ENCODE data around the gene LDLRAD3.

The LDLRAD3 gene

GRCh38 chr11:36261094-36261493 lies 317.2 kb downstream of the LDLRAD3 start:
- Histone ChIP-seq H3K4me3 (ENCODE audit: low read depth in 1 of 2, low read length in 2 of 2) (no peak overlapping the region), H3K4me1 (ENCODE audit: insufficient read depth, low read length) (no peaks in the 10 kb centered on the region), H3K9ac (ENCODE audit: low read depth, low read length) (no peak overlapping the region), H3K9me3 (ENCODE audit: insufficient read depth, low read length, severe bottlenecking) (no peaks in the 10 kb centered on the region), H3K27me3 (ENCODE audit: insufficient read depth, low read length, poor library complexity) (peaks cover 3% of the 10 kb centered on the region), H4K20me1 (ENCODE audit: insufficient read depth, low read length) (no peaks in the 10 kb centered on the region), H3K79me2 (ENCODE audit: insufficient read depth, low read length) (no peaks in the 10 kb centered on the region), H3K27ac (ENCODE audit: low read length) (no peak overlapping the region), H3K4me2 (ENCODE audit: insufficient read depth, low read length) (no peak overlapping the region), H2AFZ (ENCODE audit: low read depth, low read length) (no peak overlapping the region), H3K36me3 (ENCODE audit: insufficient read depth, low read length) (no peaks in the 10 kb centered on the region)
- no peak for DNase-seq
- ATAC-seq (ENCODE audit: insufficient read depth, low read depth), result no peak
- no peak for TF ChIP-seq CTCF (IDR thresholded peaks at IDR 0.05; ENCODE audit: borderline replicate concordance, extremely low read depth, low read length, poor library complexity, severe bottlenecking)
- no peak for TF ChIP-seq EZH2 (IDR thresholded peaks at IDR 0.05; ENCODE audit: borderline replicate concordance, low read depth, low read length, severe bottlenecking)

- H3K4me1 ChIP-seq (ENCODE audit: insufficient read depth, low read length), result no peaks in the 10 kb centered on the region
- no peak for TF ChIP-seq CTCF (IDR thresholded peaks at IDR 0.05; ENCODE audit: borderline replicate concordance, extremely low read depth, low read length, poor library complexity, severe bottlenecking)
- TF ChIP-seq EZH2 (IDR thresholded peaks at IDR 0.05; ENCODE audit: borderline replicate concordance, low read depth, low read length, severe bottlenecking), result no peak
- H2AFZ ChIP-seq (ENCODE audit: low read depth, low read length), result no peak overlapping the region
- no peaks in the 10 kb centered on the region for H4K20me1 ChIP-seq (ENCODE audit: insufficient read depth, low read length)
- no peak overlapping the region for H3K4me3 ChIP-seq (ENCODE audit: low read depth in 1 of 2, low read length in 2 of 2)
- H3K9ac ChIP-seq (ENCODE audit: low read depth, low read length), result no peak overlapping the region
- H3K79me2 ChIP-seq (ENCODE audit: insufficient read depth, low read length), result no peaks in the 10 kb centered on the region
- DNase-seq, result no peak
- H3K36me3 ChIP-seq (ENCODE audit: insufficient read depth, low read length), result no peaks in the 10 kb centered on the region
- no peaks in the 10 kb centered on the region for H3K27me3 ChIP-seq (ENCODE audit: insufficient read depth, low read length, poor library complexity)
- H3K4me2 ChIP-seq (ENCODE audit: insufficient read depth, low read length), result no peak overlapping the region
- ATAC-seq (ENCODE audit: insufficient read depth, low read depth), result no peak
- no peak overlapping the region for H3K27ac ChIP-seq (ENCODE audit: low read length)
- H3K9me3 ChIP-seq (ENCODE audit: insufficient read depth, low read length, severe bottlenecking), result no peaks in the 10 kb centered on the region
These were observed 320.4 kb downstream of the LDLRAD3 start for GRCh38 chr11:36264011-36264972.

GRCh38 chr11:36264973-36265344 lies 321.1 kb downstream of the LDLRAD3 start:
- H3K9me3 ChIP-seq (ENCODE audit: insufficient read depth, low read length, severe bottlenecking), result no peaks in the 10 kb centered on the region
- H3K4me1 ChIP-seq (ENCODE audit: insufficient read depth, low read length), result no peaks in the 10 kb centered on the region
- no peak overlapping the region for H3K4me2 ChIP-seq (ENCODE audit: insufficient read depth, low read length)
- H3K36me3 ChIP-seq (ENCODE audit: insufficient read depth, low read length), result no peaks in the 10 kb centered on the region
- DNase-seq, result no peak
- H3K4me3 ChIP-seq (ENCODE audit: low read depth in 1 of 2, low read length in 2 of 2), result no peak overlapping the region
- H2AFZ ChIP-seq (ENCODE audit: low read depth, low read length), result no peak overlapping the region
- H4K20me1 ChIP-seq (ENCODE audit: insufficient read depth, low read length), result no peaks in the 10 kb centered on the region
- H3K9ac ChIP-seq (ENCODE audit: low read depth, low read length), result no peak overlapping the region
- H3K79me2 ChIP-seq (ENCODE audit: insufficient read depth, low read length), result no peaks in the 10 kb centered on the region
- TF ChIP-seq EZH2 (IDR thresholded peaks at IDR 0.05; ENCODE audit: borderline replicate concordance, low read depth, low read length, severe bottlenecking) (no peak), CTCF (IDR thresholded peaks at IDR 0.05; ENCODE audit: borderline replicate concordance, extremely low read depth, low read length, poor library complexity, severe bottlenecking) (no peak)
- H3K27me3 ChIP-seq (ENCODE audit: insufficient read depth, low read length, poor library complexity), result no peaks in the 10 kb centered on the region
- no peak for ATAC-seq (ENCODE audit: insufficient read depth, low read depth)
- no peak overlapping the region for H3K27ac ChIP-seq (ENCODE audit: low read length)

All from DND-41 (cell line).